Measurements from ENCODE around the gene GSC2.

GRCh38 chr22:19179497-19180048, 29.5 kb upstream of the GSC2 start:
- no peak for TF ChIP-seq POLR2A (IDR thresholded peaks at IDR 0.05)
- TF ChIP-seq POLR2AphosphoS5 (IDR thresholded peaks at IDR 0.05) = peak in 1 of 3 donors; percentile 42
- no peak for TF ChIP-seq EP300 (IDR thresholded peaks at IDR 0.05)
